Measurements from ENCODE around the gene LRRC2.
"Not testable (repeated sequence)": the region's sequence is repeated elsewhere in the genome, so short reads cannot be mapped to it uniquely, and the experiment has no call there.

LRRC2 gene

GRCh38 chr3:46523556-46523955 lies 42.5 kb downstream of the LRRC2 start:
- no peak for DNase-seq (ENCODE audit: low read depth)
- H3K4me3 ChIP-seq (ENCODE audit: low read length): no peak overlapping the region
- TF ChIP-seq CTCF (conservative IDR thresholded peaks at IDR 0.05; ENCODE audit: low read length): no peak

DNA sequence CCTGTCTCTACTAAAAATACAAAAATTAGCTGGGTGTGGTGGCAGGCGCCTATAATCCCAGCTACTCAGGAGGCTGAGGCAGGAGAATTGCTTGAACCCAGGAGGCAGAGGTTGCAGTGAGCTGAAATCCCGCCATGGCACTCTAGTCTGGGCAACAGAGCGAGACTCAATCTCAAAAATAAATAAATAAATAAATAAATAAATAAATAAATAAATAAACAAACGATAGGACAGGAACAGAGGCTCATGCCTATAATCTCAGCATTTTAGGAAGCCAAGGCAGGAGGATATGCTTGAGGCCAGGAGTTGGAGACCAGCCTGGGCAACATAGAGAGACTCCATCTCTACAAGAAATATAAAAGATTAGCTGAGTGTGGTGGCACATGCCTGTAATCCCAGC lies 43.9 kb downstream of the LRRC2 start:
- not testable (repeated sequence) for H3K4me3 ChIP-seq (ENCODE audit: low read length); DNase-seq (ENCODE audit: low read depth)

DNA sequence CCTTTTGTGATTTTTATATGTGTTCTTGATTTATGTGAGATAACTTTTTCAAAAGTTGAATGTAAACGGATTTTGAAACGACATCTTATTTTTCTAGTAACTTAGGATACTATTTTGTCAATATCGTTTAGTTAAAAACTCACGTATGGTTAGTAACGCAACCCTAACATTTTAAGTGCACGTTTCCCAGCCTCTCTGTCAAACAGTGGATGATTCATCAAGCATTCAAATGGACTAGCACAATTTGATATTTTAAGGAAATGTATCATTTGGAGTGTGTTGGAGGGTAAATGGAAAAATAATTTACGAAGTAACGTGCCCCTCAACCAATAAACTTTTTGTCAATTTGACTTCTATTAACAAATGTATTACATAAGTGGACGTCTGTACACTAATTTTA lies 45.0 kb downstream of the LRRC2 start:
- no peak overlapping the region for H3K4me3 ChIP-seq (ENCODE audit: low read length)
- DNase-seq (ENCODE audit: low read depth): no peak
- no peak for TF ChIP-seq CTCF (conservative IDR thresholded peaks at IDR 0.05; ENCODE audit: low read length)

DNA sequence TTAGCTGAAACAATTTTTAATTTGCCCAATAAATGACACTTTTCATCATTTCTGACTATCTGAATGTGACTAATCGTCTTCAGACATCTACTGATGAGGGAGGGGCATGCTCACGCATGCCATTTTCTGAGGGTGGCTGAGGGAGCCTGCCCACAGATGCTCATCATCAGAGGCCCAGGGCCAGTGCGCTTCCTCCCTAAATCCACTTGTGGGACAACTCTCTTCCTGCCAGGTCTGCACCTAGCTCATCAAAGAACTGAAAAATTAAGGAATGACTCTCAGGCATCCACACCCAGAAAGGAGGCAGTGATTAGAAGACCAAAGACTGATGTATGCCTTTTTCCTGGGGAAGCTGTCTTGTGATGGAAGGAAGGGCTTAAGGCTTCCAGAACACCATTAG lies 45.6 kb downstream of the LRRC2 start:
- no peak overlapping the region for H3K4me3 ChIP-seq (ENCODE audit: low read length)
- no peak for DNase-seq (ENCODE audit: low read depth)
- no peak for TF ChIP-seq CTCF (conservative IDR thresholded peaks at IDR 0.05; ENCODE audit: low read length)

DNA sequence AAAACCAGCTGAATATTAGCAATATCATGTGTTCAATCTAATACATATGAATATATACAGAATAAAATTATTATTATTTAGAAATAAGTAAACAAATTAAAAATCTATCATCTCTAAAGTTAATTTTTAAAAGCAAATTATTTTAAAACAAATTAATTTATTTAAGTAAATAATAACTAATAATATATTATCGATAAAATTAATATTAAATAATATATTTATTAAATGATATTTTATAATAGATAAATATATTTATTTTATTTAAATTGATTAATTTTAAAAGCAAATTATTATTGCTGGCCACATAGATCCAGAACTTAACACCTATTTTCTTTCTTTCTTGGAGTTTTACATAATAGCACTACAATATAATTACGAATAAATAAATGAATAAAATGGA lies 46.1 kb downstream of the LRRC2 start:
- DNase-seq (ENCODE audit: low read depth): no peak
- no peak overlapping the region for H3K4me3 ChIP-seq (ENCODE audit: low read length)
- TF ChIP-seq CTCF (conservative IDR thresholded peaks at IDR 0.05; ENCODE audit: low read length): no peak

- no peak for TF ChIP-seq CTCF (conservative IDR thresholded peaks at IDR 0.05; ENCODE audit: low read length)
- no peak for DNase-seq (ENCODE audit: low read depth)
- H3K4me3 ChIP-seq (ENCODE audit: low read length): no peak overlapping the region
Observed at GRCh38 chr3:46517784-46518181, 48.3 kb downstream of the LRRC2 start.

DNA sequence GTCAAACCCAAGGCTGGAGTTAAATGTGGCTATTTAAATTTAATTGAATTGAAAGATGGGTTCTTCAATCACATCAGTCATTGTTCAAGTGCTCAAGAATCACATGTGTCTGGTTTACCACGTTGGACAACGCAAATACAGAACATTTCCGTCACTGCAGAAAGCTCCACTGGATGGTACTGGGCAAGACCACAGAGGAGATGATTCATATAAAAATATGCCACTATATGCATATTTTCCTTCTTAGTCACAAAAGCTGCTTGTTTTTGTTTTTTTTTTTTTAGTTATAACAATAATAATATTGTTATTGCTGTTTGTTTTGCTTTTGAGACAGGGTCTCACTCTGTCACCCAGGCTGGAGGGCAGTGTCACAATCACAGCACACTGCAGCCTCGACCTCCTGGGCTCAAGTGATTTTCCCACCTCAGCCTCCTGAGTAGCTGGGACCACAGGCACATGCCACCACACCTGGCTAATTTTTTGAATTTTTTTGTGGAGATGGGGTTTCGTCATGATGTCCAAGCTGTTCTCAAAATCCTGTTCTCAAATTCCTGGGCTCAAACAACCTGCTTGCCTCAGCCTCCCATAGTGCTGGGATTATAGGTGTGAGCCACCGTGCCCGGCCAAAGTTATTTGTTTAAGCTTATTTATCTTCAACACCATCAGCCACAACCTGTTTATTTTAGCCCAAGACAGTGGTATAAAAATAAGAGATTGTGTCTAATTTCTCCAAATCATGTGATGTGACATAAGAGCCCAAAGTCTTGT lies 48.9 kb downstream of the LRRC2 start:
- peak; percentile 87 for DNase-seq (ENCODE audit: low read depth)
- no peak overlapping the region for H3K4me3 ChIP-seq (ENCODE audit: low read length)
- TF ChIP-seq CTCF (conservative IDR thresholded peaks at IDR 0.05; ENCODE audit: low read length): no peak
